Measurements from ENCODE around the gene DGLUCY.
"Not testable (repeated sequence)": the region's sequence is repeated elsewhere in the genome, so short reads cannot be mapped to it uniquely, and the experiment has no call there.

DGLUCY gene

GRCh38 chr14:91108941-91109611 is 4.8 kb upstream of the DGLUCY start:
- no peak for DNase-seq (ENCODE audit: low spot score)

- DNase-seq (ENCODE audit: low spot score) = no peak
Observed at GRCh38 chr14:91111443-91111842, 2.4 kb upstream of the DGLUCY start.

- no peak for DNase-seq (ENCODE audit: low spot score)
Observed at GRCh38 chr14:91112194-91112593, 1.7 kb upstream of the DGLUCY start.

- peak; percentile 66 for DNase-seq (ENCODE audit: low spot score)
Observed at GRCh38 chr14:91114079-91115065, 499 bp downstream of the DGLUCY start.

GRCh38 chr14:91115986-91116770 is 2.3 kb downstream of the DGLUCY start:
- no peak for DNase-seq (ENCODE audit: low spot score)

- DNase-seq (ENCODE audit: low spot score) = no peak
Observed at GRCh38 chr14:91116913-91117588, 3.2 kb downstream of the DGLUCY start.

- DNase-seq (ENCODE audit: low spot score) = no peak
Observed at GRCh38 chr14:91117960-91118359, 4.1 kb downstream of the DGLUCY start.

GRCh38 chr14:91118511-91119068 is 4.7 kb downstream of the DGLUCY start:
- DNase-seq (ENCODE audit: low spot score) = no peak

- peak; percentile 45 for DNase-seq (ENCODE audit: low spot score)
Observed at GRCh38 chr14:91119556-91120311, 5.9 kb downstream of the DGLUCY start.

GRCh38 chr14:91123201-91123600 is 9.3 kb downstream of the DGLUCY start:
- DNase-seq (ENCODE audit: low spot score) = no peak

GRCh38 chr14:91124406-91125270 is 10.8 kb downstream of the DGLUCY start:
- not testable (repeated sequence) for DNase-seq (ENCODE audit: low spot score)

- DNase-seq (ENCODE audit: low spot score) = no peak
Observed at GRCh38 chr14:91125271-91125660, 11.4 kb downstream of the DGLUCY start.

- DNase-seq (ENCODE audit: low spot score) = no peak
Observed at GRCh38 chr14:91125801-91126200, 11.9 kb downstream of the DGLUCY start.

- no peak for DNase-seq (ENCODE audit: low spot score)
Observed at GRCh38 chr14:91126761-91127160, 12.9 kb downstream of the DGLUCY start.

- no peak for DNase-seq (ENCODE audit: low spot score)
Observed at GRCh38 chr14:91127401-91127801, 13.5 kb downstream of the DGLUCY start.

- DNase-seq (ENCODE audit: low spot score) = no peak
Observed at GRCh38 chr14:91127924-91128323, 14.1 kb downstream of the DGLUCY start.

GRCh38 chr14:91128699-91129098 is 14.8 kb downstream of the DGLUCY start:
- DNase-seq (ENCODE audit: low spot score) = no peak

GRCh38 chr14:91129261-91129660 is 15.4 kb downstream of the DGLUCY start:
- no peak for DNase-seq (ENCODE audit: low spot score)

- DNase-seq (ENCODE audit: low spot score) = no peak
Observed at GRCh38 chr14:91135039-91135438, 21.2 kb downstream of the DGLUCY start.
